Neural cell (in vitro differentiated cells): ENCODE measurements around the gene NCKAP5.

Experiments used
- CTCF ChIP-seq: fragments of 450-650 bp; IDR thresholded peaks from 2 replicates; pipeline ENCODE4 v1.5.1; 2014; ENCODE audit warnings: antibody characterized with exemption, mild to moderate bottlenecking, moderate library complexity; ENCODE audit not compliant: poor library complexity, severe bottlenecking
- EP300 ChIP-seq: fragments of 450-650 bp; conservative IDR thresholded peaks from 2 replicates; pipeline ENCODE4 v1.6.1; 2014; ENCODE audit warnings: antibody characterized with exemption, mild to moderate bottlenecking, moderate library complexity; ENCODE audit not compliant: poor library complexity, severe bottlenecking
- EZH2 ChIP-seq: fragments of 200-600, 300-800 bp; shearing (Covaris generic), sonication (generic); IDR thresholded peaks from 2 replicates; pipeline ENCODE4 v1.6.1; 2014; ENCODE audit warnings: antibody characterized with exemption, low read length, borderline replicate concordance, mild to moderate bottlenecking; ENCODE audit not compliant: insufficient read depth, poor library complexity, severe bottlenecking
- MXI1 ChIP-seq: fragments of 450-650 bp; conservative IDR thresholded peaks from 2 replicates; pipeline ENCODE4 v1.6.1; 2014; ENCODE audit warnings: antibody characterized with exemption, mild to moderate bottlenecking; ENCODE audit not compliant: poor library complexity, severe bottlenecking
- POLR2AphosphoS5 ChIP-seq: IDR thresholded peaks from 2 replicates; pipeline ENCODE4 v1.6.1; 2012
- REST ChIP-seq: IDR thresholded peaks from 2 replicates; pipeline ENCODE4 v1.6.1; 2012; ENCODE audit warnings: borderline replicate concordance
- SMC3 ChIP-seq: fragments of 450-650 bp; conservative IDR thresholded peaks from 2 replicates; pipeline ENCODE4 v1.6.1; 2014; ENCODE audit warnings: antibody characterized with exemption, mild to moderate bottlenecking, moderate library complexity; ENCODE audit not compliant: poor library complexity
- TAF1 ChIP-seq: IDR thresholded peaks from 2 replicates; pipeline ENCODE4 v1.6.1; 2012; ENCODE audit warnings: low read depth

GRCh38 chr2:133503927-133504326 is 64.3 kb downstream of the NCKAP5 start:
- TF ChIP-seq CTCF (no peak), EZH2 (no peak), TAF1 (no peak), MXI1 (no peak), POLR2AphosphoS5 (no peak), REST (no peak), EP300 (no peak), SMC3 (no peak)
